K562 (cell line): ENCODE data around the gene PTCRA. TPM values are rescaled to one million over a fixed set of nuclear protein-coding genes. Genes with fewer than 3 reads are reported as not detected.

ENCODE experiments used
- BACH1 ChIP-seq: fragments of 200-800 bp; sonication (Bioruptor generic); IDR thresholded peaks from 2 replicates; pipeline ENCODE4 v1.6.1; 2016; ENCODE audit warnings: missing genetic modification characterization, missing compliant biosample characterization
- DPF2 ChIP-seq: fragments of 450-650 bp; IDR thresholded peaks from 2 replicates; pipeline ENCODE4 v1.6.1; 2016
- FOS ChIP-seq: IDR thresholded peaks from 3 replicates; pipeline ENCODE4 v1.6.1; 2011; ENCODE audit not compliant: insufficient read length; ENCODE audit errors: extremely low read depth
- GTF2A2 ChIP-seq: IDR thresholded peaks from 2 replicates; pipeline ENCODE4 v1.6.1; 2016; ENCODE audit warnings: mild to moderate bottlenecking, missing genetic modification characterization, missing compliant biosample characterization
- MEF2D ChIP-seq: conservative IDR thresholded peaks from 2 replicates; pipeline ENCODE4 v1.6.1; 2016; ENCODE audit warnings: low read depth, missing genetic modification characterization, missing compliant biosample characterization
- SIN3B ChIP-seq: fragments of 450-650 bp; IDR thresholded peaks from 2 replicates; pipeline ENCODE4 v1.6.1; 2017; ENCODE audit warnings: low read depth, mild to moderate bottlenecking, moderate library complexity
- ZNF354B ChIP-seq: fragments of 250-450 bp; sonication (Bioruptor Pico); IDR thresholded peaks from 2 replicates; pipeline ENCODE4 v1.4.0; 2020
- polyA plus RNA-seq, 8 experiments: library from polyadenylated mRNA; depleted of rRNA in 4 of 8; stranded (reverse) in 5 of 8; unstranded in 3 of 8; fragments of >200 nt; fragmentation: Nextera tagmentation in 2 of 8; fragmentation: Illumina TruSeq in 1 of 8; extraction: Ambion mirVana in 2 of 8; extraction: Trizol in 1 of 8; gene quantifications; 2 replicates each; pipeline versions ENCODE4 v1.2.1 to v1.2.3, GENCODE V29; 2011 to 2014; ENCODE audit warnings: inconsistent platforms in 1 of 8, missing spikeins in 1 of 8
- total RNA-seq, 7 experiments: library from RNA; depleted of rRNA in 6 of 7; stranded (reverse); fragments of >200 nt in 6 of 7; fragmentation: Illumina TruSeq in 2 of 7; extraction: Trizol in 2 of 7; gene quantifications; 2 replicates each; pipeline versions ENCODE4 v1.2.1 to v1.2.3, GENCODE V29; 2011 to 2021; ENCODE audit warnings: low replicate concordance in 1 of 7
- TF ChIP-seq, protein P1 (sequence below), 2 experiments: fragments of 450-650 bp; formaldehyde crosslinking in 1 of 2; IDR thresholded peaks; 2 replicates each; pipeline versions ENCODE4 v1.4.0 to v1.6.1; 2014 to 2020; ENCODE audit warnings: mild to moderate bottlenecking in 2 of 2, borderline replicate concordance in 1 of 2, low read depth in 1 of 2
- TF ChIP-seq, protein P2 (sequence below), 2 experiments: IDR thresholded peaks in 1 of 2; conservative IDR thresholded peaks in 1 of 2; 2 replicates each; pipeline ENCODE4 v1.6.1; 2016; ENCODE audit warnings: low read depth in 2 of 2, mild to moderate bottlenecking in 1 of 2, missing compliant biosample characterization in 1 of 2, missing genetic modification characterization in 1 of 2, moderate library complexity in 1 of 2
- TF ChIP-seq, protein P3 (sequence below): fragments of 450-650 bp; conservative IDR thresholded peaks from 2 replicates; pipeline ENCODE4 v1.6.1; 2016; ENCODE audit warnings: missing genetic modification characterization, low read depth, mild to moderate bottlenecking, control low read depth, missing compliant biosample characterization
- TF ChIP-seq, protein P4 (sequence below): fragments of 450-650 bp; formaldehyde crosslinking; IDR thresholded peaks from 2 replicates; pipeline ENCODE4 v1.4.0; 2022; ENCODE audit warnings: mild to moderate bottlenecking, moderate library complexity

PTCRA gene
- total and polyA plus RNA-seq, 9 of the 15 experiments (the other 6 are each of a cell fraction or from before 2014, with no cell fraction given) = 0.21 TPM; not detected in 8

DNA sequence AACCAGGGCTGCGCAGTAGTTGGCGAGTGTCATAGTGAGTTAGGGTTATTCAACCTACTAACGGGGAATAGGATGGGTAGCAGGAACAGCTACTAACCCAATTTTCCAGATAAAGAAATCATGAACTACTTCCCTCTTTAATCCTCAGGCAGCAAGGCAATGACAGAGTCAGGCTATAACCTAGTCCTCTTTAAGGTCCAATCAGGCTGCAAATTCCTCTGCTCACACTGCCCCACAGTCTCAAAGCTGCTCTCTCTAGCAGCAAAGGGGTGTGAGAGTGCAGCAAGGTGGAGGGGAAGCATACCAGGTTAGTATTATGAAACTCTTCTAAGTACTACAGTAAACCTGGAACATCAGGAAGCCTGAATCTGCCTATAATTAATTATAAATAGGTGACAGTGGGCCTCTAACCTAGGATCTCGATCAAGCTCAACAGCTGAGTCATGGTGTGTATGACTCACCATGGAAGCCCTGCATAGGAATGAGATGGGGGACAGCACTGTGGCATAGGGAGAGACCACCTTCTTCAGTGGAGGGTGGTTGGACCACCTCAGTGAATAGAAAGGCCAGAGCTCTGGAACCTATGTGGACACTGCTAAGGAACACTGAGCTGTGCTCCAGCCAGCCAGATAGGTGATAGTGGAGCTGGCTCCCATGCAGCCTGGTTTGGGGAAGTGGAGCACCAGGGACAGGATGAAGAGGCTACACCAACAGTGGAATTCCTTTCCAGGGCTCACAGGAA lies 55.2 kb downstream of the PTCRA start (continued):
- TF ChIP-seq, protein P1, sequence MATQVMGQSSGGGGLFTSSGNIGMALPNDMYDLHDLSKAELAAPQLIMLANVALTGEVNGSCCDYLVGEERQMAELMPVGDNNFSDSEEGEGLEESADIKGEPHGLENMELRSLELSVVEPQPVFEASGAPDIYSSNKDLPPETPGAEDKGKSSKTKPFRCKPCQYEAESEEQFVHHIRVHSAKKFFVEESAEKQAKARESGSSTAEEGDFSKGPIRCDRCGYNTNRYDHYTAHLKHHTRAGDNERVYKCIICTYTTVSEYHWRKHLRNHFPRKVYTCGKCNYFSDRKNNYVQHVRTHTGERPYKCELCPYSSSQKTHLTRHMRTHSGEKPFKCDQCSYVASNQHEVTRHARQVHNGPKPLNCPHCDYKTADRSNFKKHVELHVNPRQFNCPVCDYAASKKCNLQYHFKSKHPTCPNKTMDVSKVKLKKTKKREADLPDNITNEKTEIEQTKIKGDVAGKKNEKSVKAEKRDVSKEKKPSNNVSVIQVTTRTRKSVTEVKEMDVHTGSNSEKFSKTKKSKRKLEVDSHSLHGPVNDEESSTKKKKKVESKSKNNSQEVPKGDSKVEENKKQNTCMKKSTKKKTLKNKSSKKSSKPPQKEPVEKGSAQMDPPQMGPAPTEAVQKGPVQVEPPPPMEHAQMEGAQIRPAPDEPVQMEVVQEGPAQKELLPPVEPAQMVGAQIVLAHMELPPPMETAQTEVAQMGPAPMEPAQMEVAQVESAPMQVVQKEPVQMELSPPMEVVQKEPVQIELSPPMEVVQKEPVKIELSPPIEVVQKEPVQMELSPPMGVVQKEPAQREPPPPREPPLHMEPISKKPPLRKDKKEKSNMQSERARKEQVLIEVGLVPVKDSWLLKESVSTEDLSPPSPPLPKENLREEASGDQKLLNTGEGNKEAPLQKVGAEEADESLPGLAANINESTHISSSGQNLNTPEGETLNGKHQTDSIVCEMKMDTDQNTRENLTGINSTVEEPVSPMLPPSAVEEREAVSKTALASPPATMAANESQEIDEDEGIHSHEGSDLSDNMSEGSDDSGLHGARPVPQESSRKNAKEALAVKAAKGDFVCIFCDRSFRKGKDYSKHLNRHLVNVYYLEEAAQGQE (IDR thresholded peaks at IDR 0.05; ENCODE audit: borderline replicate concordance) = 0 out of 2 replicates have a peak, but pooled peaks have one; percentile 1
- TF ChIP-seq, protein P1 (CRISPR knock-in tag; IDR thresholded peaks at IDR 0.05; ENCODE audit: low read depth) = no peak
- peak; percentile 77 for TF ChIP-seq FOS
- TF ChIP-seq, protein P2, sequence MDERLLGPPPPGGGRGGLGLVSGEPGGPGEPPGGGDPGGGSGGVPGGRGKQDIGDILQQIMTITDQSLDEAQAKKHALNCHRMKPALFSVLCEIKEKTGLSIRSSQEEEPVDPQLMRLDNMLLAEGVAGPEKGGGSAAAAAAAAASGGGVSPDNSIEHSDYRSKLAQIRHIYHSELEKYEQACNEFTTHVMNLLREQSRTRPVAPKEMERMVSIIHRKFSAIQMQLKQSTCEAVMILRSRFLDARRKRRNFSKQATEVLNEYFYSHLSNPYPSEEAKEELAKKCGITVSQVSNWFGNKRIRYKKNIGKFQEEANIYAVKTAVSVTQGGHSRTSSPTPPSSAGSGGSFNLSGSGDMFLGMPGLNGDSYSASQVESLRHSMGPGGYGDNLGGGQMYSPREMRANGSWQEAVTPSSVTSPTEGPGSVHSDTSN (CRISPR knock-in tag; IDR thresholded peaks at IDR 0.05; ENCODE audit: low read depth) = no peak
- TF ChIP-seq, protein P2 (tag; conservative IDR thresholded peaks at IDR 0.05; ENCODE audit: low read depth) = peak; percentile 88
- no peak for TF ChIP-seq GTF2A2 (tag)
- TF ChIP-seq, protein P3, sequence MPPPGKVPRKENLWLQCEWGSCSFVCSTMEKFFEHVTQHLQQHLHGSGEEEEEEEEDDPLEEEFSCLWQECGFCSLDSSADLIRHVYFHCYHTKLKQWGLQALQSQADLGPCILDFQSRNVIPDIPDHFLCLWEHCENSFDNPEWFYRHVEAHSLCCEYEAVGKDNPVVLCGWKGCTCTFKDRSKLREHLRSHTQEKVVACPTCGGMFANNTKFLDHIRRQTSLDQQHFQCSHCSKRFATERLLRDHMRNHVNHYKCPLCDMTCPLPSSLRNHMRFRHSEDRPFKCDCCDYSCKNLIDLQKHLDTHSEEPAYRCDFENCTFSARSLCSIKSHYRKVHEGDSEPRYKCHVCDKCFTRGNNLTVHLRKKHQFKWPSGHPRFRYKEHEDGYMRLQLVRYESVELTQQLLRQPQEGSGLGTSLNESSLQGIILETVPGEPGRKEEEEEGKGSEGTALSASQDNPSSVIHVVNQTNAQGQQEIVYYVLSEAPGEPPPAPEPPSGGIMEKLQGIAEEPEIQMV (tag) = 0 out of 2 replicates have a peak, but pooled peaks have one; percentile 54
- no peak for TF ChIP-seq SIN3B
- TF ChIP-seq, protein P4, sequence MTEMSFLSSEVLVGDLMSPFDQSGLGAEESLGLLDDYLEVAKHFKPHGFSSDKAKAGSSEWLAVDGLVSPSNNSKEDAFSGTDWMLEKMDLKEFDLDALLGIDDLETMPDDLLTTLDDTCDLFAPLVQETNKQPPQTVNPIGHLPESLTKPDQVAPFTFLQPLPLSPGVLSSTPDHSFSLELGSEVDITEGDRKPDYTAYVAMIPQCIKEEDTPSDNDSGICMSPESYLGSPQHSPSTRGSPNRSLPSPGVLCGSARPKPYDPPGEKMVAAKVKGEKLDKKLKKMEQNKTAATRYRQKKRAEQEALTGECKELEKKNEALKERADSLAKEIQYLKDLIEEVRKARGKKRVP (CRISPR knock-in tag) = peak; percentile 63
- TF ChIP-seq BACH1 (tag) = peak; percentile 67; the same call in 1 of the 2 replicates
- TF ChIP-seq DPF2 = peak; percentile 97
- no peak for TF ChIP-seq ZNF354B (CRISPR knock-in tag)
- peak; percentile 30; the same call in 1 of the 2 replicates for TF ChIP-seq MEF2D (tag)
